ENCODE data around the gene MAPT. TPM values are rescaled to one million over a fixed set of nuclear protein-coding genes. Genes with fewer than 3 reads are reported as not detected.

The MAPT gene
- total RNA-seq, 1 donor from 2014 or later = 0.18 TPM

GRCh38 chr17:45850011-45850410, 44.3 kb upstream of the MAPT start:
- Mint-ChIP-seq H3K4me1 (no peaks in the 10 kb centered on the region), H3K36me3 (ENCODE audit: low read depth) (no peaks in the 10 kb centered on the region), H3K27me3 (peaks cover 20% of the 10 kb centered on the region), H3K4me3 (no peak overlapping the region), H3K27ac (no peak overlapping the region), H3K9me3 (no peaks in the 10 kb centered on the region)
- no peak for TF ChIP-seq CTCF (IDR thresholded peaks at IDR 0.05)
- intact Hi-C loops (cut with micrococcal nuclease) = no loop called here
- ATAC-seq (ENCODE audit: low read depth) (no peak), DNase-seq (no peak)
- POLR2A ChIA-PET = no interaction called here
- CTCF ChIA-PET = no interaction called here

- no peak for DNase-seq
- no peak for ATAC-seq (ENCODE audit: low read depth)
- Mint-ChIP-seq H3K27ac (no peak overlapping the region), H3K4me1 (no peaks in the 10 kb centered on the region), H3K36me3 (ENCODE audit: low read depth) (no peaks in the 10 kb centered on the region), H3K9me3 (no peaks in the 10 kb centered on the region), H3K4me3 (no peak overlapping the region), H3K27me3 (peaks cover 23% of the 10 kb centered on the region)
- POLR2A ChIA-PET = no interaction called here
- CTCF ChIA-PET = no interaction called here
- intact Hi-C loops (cut with micrococcal nuclease) = no loop called here
- TF ChIP-seq CTCF (IDR thresholded peaks at IDR 0.05) = no peak
Measured at GRCh38 chr17:45850468-45850867, 43.9 kb upstream of the MAPT start.

GRCh38 chr17:45851022-45851421, 43.3 kb upstream of the MAPT start:
- TF ChIP-seq CTCF (IDR thresholded peaks at IDR 0.05) = no peak
- intact Hi-C loops (cut with micrococcal nuclease) = no loop called here
- H3K9me3 Mint-ChIP-seq = no peaks in the 10 kb centered on the region
- ChIA-PET CTCF (interaction anchor here (1.0 kb wide), 1 partner anchor 211 kb away, joined by 4 read pairs; no protein-coding TSS in a partner anchor), POLR2A (no interaction called here)
- DNase-seq (no peak), ATAC-seq (ENCODE audit: low read depth) (no peak)
- H3K27me3 Mint-ChIP-seq = peaks cover 26% of the 10 kb centered on the region
- no peak overlapping the region for H3K27ac Mint-ChIP-seq
- no peaks in the 10 kb centered on the region for H3K4me1 Mint-ChIP-seq
- no peaks in the 10 kb centered on the region for H3K36me3 Mint-ChIP-seq (ENCODE audit: low read depth)
- no peak overlapping the region for H3K4me3 Mint-ChIP-seq

GRCh38 chr17:45851464-45851863, 42.9 kb upstream of the MAPT start:
- Mint-ChIP-seq H3K36me3 (ENCODE audit: low read depth) (no peaks in the 10 kb centered on the region), H3K4me1 (no peaks in the 10 kb centered on the region), H3K27me3 (peaks cover 27% of the 10 kb centered on the region), H3K27ac (no peak overlapping the region), H3K9me3 (no peaks in the 10 kb centered on the region), H3K4me3 (no peak overlapping the region)
- ATAC-seq (ENCODE audit: low read depth) (no peak), DNase-seq (no peak)
- ChIA-PET POLR2A (no interaction called here), CTCF (interaction anchor here (1.0 to 1.7 kb wide), 7 partner anchors 10 to 215 kb away, joined by 3 to 8 read pairs (median 4); no protein-coding TSS in a partner anchor)
- intact Hi-C loops (cut with micrococcal nuclease) = no loop called here
- TF ChIP-seq CTCF (IDR thresholded peaks at IDR 0.05) = no peak

- H3K27me3 Mint-ChIP-seq = peaks cover 27% of the 10 kb centered on the region
- DNase-seq (no peak), ATAC-seq (ENCODE audit: low read depth) (no peak)
- intact Hi-C loops (cut with micrococcal nuclease) = no loop called here
- no peak overlapping the region for H3K4me3 Mint-ChIP-seq
- H3K9me3 Mint-ChIP-seq = no peaks in the 10 kb centered on the region
- POLR2A ChIA-PET = no interaction called here
- CTCF ChIA-PET = interaction anchor here (0.8 to 1.7 kb wide), 10 partner anchors 10 to 633 kb away, joined by 3 to 8 read pairs (median 4); no protein-coding TSS in a partner anchor
- no peaks in the 10 kb centered on the region for H3K4me1 Mint-ChIP-seq
- H3K27ac Mint-ChIP-seq = no peak overlapping the region
- H3K36me3 Mint-ChIP-seq (ENCODE audit: low read depth) = no peaks in the 10 kb centered on the region
- no peak for TF ChIP-seq CTCF (IDR thresholded peaks at IDR 0.05)
Measured at GRCh38 chr17:45851873-45852272, 42.5 kb upstream of the MAPT start.

Measured in activated B cell treated with CpG ODN at 0.5 μM for 24 hours (primary cell).